ENCODE results near the gene DOP1B.
"Not testable (repeated sequence)": the region's sequence is repeated elsewhere in the genome, so short reads cannot be mapped to it uniquely, and the experiment has no call there.

The DOP1B gene

GRCh38 chr21:36132696-36133095, 23.9 kb upstream of the DOP1B start:
- no peak overlapping the region for H3K4me3 ChIP-seq (ENCODE audit: low read depth, low read length, poor library complexity, severe bottlenecking)
- H3K27me3 ChIP-seq (ENCODE audit: insufficient read depth, low read length): no peaks in the 10 kb centered on the region
- no peaks in the 10 kb centered on the region for H3K79me2 ChIP-seq (ENCODE audit: insufficient read depth, low read length)
- no peaks in the 10 kb centered on the region for H4K20me1 ChIP-seq (ENCODE audit: insufficient read depth, low read length)
- H3K4me1 ChIP-seq (ENCODE audit: insufficient read depth, low read length, severe bottlenecking): peaks cover 30% of the 10 kb centered on the region
- H3K36me3 ChIP-seq (ENCODE audit: insufficient read depth, low read length): no peaks in the 10 kb centered on the region
- TF ChIP-seq EZH2 (IDR thresholded peaks at IDR 0.05; ENCODE audit: borderline replicate concordance, low read length): no peak
- TF ChIP-seq, protein P1, sequence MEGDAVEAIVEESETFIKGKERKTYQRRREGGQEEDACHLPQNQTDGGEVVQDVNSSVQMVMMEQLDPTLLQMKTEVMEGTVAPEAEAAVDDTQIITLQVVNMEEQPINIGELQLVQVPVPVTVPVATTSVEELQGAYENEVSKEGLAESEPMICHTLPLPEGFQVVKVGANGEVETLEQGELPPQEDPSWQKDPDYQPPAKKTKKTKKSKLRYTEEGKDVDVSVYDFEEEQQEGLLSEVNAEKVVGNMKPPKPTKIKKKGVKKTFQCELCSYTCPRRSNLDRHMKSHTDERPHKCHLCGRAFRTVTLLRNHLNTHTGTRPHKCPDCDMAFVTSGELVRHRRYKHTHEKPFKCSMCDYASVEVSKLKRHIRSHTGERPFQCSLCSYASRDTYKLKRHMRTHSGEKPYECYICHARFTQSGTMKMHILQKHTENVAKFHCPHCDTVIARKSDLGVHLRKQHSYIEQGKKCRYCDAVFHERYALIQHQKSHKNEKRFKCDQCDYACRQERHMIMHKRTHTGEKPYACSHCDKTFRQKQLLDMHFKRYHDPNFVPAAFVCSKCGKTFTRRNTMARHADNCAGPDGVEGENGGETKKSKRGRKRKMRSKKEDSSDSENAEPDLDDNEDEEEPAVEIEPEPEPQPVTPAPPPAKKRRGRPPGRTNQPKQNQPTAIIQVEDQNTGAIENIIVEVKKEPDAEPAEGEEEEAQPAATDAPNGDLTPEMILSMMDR (IDR thresholded peaks at IDR 0.05; ENCODE audit: low read length): no peak
- no peaks in the 10 kb centered on the region for H3F3A ChIP-seq (ENCODE audit: insufficient read depth, low read length)
- H3K9ac ChIP-seq (ENCODE audit: low read length): no peak overlapping the region
- no peak overlapping the region for H2AFZ ChIP-seq (ENCODE audit: low read length)
- H3K9me3 ChIP-seq (ENCODE audit: low read length): no peaks in the 10 kb centered on the region
- H3K27ac ChIP-seq (ENCODE audit: low read depth, low read length, poor library complexity, severe bottlenecking): no peak overlapping the region
- H3K9me2 ChIP-seq (ENCODE audit: low read depth, low read length): no peaks in the 10 kb centered on the region
- H3K4me2 ChIP-seq (ENCODE audit: low read length): no peak overlapping the region

- Histone ChIP-seq H2AFZ (ENCODE audit: low read length) (no peak within 1 kb of the TSS), H3K27me3 (ENCODE audit: insufficient read depth, low read length) (no peaks in the 10 kb centered on the region), H3K9me2 (ENCODE audit: low read depth, low read length) (no peaks in the 10 kb centered on the region), H3K9me3 (ENCODE audit: low read length) (no peaks in the 10 kb centered on the region), H3F3A (ENCODE audit: insufficient read depth, low read length) (no peaks in the 10 kb centered on the region), H3K4me2 (ENCODE audit: low read length) (peak within 1 kb of the TSS; percentile 83), H3K4me3 (ENCODE audit: low read depth, low read length, poor library complexity, severe bottlenecking) (peak within 1 kb of the TSS; percentile 58), H3K79me2 (ENCODE audit: insufficient read depth, low read length) (no peaks in the 10 kb centered on the region), H3K27ac (ENCODE audit: low read depth, low read length, poor library complexity, severe bottlenecking) (no peak within 1 kb of the TSS), H3K36me3 (ENCODE audit: insufficient read depth, low read length) (no peaks in the 10 kb centered on the region), H3K4me1 (ENCODE audit: insufficient read depth, low read length, severe bottlenecking) (peaks cover 30% of the 10 kb centered on the region), H3K9ac (ENCODE audit: low read length) (peak within 1 kb of the TSS; percentile 22; the same call in 1 of the 2 replicates), H4K20me1 (ENCODE audit: insufficient read depth, low read length) (no peaks in the 10 kb centered on the region)
- no peak for TF ChIP-seq EZH2 (IDR thresholded peaks at IDR 0.05; ENCODE audit: borderline replicate concordance, low read length)
- TF ChIP-seq, protein P1 (IDR thresholded peaks at IDR 0.05; ENCODE audit: low read length): no peak
These were observed 21.7 kb upstream of the DOP1B start, which contains the start of gene CBR3 for GRCh38 chr21:36134803-36135390. TSS of gene CBR3 (plus strand) at chr21:36135079. CDS start at chr21:36135193, 114 bp downstream.

DNA sequence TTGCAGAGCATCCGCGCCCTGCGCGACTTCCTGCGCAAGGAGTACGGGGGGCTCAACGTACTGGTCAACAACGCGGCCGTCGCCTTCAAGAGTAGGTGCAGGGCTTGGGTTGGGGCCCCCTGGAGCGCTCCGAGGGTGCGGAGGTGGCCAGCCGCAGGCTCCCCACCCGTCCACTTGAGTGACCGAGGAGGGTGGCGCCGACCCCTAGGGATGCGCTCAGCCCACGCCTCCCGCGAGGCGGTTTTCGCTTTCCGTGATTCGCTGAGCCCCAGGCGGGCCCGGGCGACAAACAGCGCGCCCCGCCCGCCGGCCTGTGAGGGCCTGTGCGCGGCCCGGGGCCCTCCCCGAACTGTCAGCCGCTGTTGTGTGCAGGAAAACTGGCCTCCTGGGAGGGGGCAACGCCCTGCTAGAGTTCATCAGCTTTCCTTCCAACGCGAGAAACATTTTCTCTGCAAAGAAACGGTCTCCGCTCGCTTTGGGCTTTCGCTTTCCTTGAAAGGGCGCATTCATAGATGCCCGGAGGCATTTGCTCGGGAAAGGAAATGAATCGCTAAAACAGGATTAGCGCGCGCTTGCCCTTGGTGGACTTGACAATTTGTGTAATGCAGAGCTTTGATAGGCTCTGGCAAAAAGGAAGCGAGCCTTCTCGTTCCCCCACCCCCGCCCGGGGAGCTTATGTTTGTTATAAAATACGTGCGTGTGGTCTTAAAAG, 21.1 kb upstream of the DOP1B start:
- peak overlapping the region; percentile 22; the same call in 1 of the 2 replicates for H3K9ac ChIP-seq (ENCODE audit: low read length)
- TF ChIP-seq EZH2 (IDR thresholded peaks at IDR 0.05; ENCODE audit: borderline replicate concordance, low read length): no peak
- TF ChIP-seq, protein P1 (IDR thresholded peaks at IDR 0.05; ENCODE audit: low read length): no peak
- H3K4me1 ChIP-seq (ENCODE audit: insufficient read depth, low read length, severe bottlenecking): peaks cover 30% of the 10 kb centered on the region
- H3K27me3 ChIP-seq (ENCODE audit: insufficient read depth, low read length): no peaks in the 10 kb centered on the region
- no peaks in the 10 kb centered on the region for H3K36me3 ChIP-seq (ENCODE audit: insufficient read depth, low read length)
- no peaks in the 10 kb centered on the region for H3K9me3 ChIP-seq (ENCODE audit: low read length)
- no peak overlapping the region for H2AFZ ChIP-seq (ENCODE audit: low read length)
- H4K20me1 ChIP-seq (ENCODE audit: insufficient read depth, low read length): no peaks in the 10 kb centered on the region
- peak overlapping the region; percentile 83 for H3K4me2 ChIP-seq (ENCODE audit: low read length)
- H3F3A ChIP-seq (ENCODE audit: insufficient read depth, low read length): no peaks in the 10 kb centered on the region
- H3K9me2 ChIP-seq (ENCODE audit: low read depth, low read length): no peaks in the 10 kb centered on the region
- H3K27ac ChIP-seq (ENCODE audit: low read depth, low read length, poor library complexity, severe bottlenecking): no peak overlapping the region
- H3K79me2 ChIP-seq (ENCODE audit: insufficient read depth, low read length): no peaks in the 10 kb centered on the region
- H3K4me3 ChIP-seq (ENCODE audit: low read depth, low read length, poor library complexity, severe bottlenecking): peak overlapping the region; percentile 58

DNA sequence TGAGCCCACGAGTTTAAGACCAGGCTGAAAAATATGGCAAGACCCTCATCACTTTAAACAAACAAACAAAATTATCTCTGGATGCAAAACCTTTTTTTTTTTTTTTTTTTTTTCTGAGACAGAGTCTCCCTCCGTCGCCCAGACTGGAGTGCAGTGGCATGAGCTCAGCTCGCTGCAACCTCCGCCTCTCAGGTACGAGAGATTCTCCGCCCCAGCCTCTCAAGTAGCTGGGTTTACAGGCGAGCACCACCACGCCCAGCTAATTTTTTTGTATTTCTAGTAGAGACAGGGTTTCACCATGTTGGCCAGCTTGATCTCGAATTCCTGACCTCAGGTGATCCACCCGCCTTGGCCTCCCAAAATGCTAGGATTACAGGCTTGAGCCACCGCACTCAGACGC, 16.8 kb upstream of the DOP1B start:
- H3K27me3 ChIP-seq (ENCODE audit: insufficient read depth, low read length); H3F3A ChIP-seq (ENCODE audit: insufficient read depth, low read length); H3K9me2 ChIP-seq (ENCODE audit: low read depth, low read length): not testable (repeated sequence)

More for the DNA sequence above, 16.8 kb upstream of the DOP1B start:
- not testable (repeated sequence) for H3K36me3 ChIP-seq (ENCODE audit: insufficient read depth, low read length); H4K20me1 ChIP-seq (ENCODE audit: insufficient read depth, low read length); H3K27ac ChIP-seq (ENCODE audit: low read depth, low read length, poor library complexity, severe bottlenecking); H2AFZ ChIP-seq (ENCODE audit: low read length); H3K79me2 ChIP-seq (ENCODE audit: insufficient read depth, low read length); H3K9me3 ChIP-seq (ENCODE audit: low read length); H3K4me3 ChIP-seq (ENCODE audit: low read depth, low read length, poor library complexity, severe bottlenecking); H3K9ac ChIP-seq (ENCODE audit: low read length); H3K4me2 ChIP-seq (ENCODE audit: low read length)
- peaks cover 29% of the 10 kb centered on the region for H3K4me1 ChIP-seq (ENCODE audit: insufficient read depth, low read length, severe bottlenecking)
